Astrocyte (in vitro differentiated cells and primary cell): ENCODE measurements around the gene EPO.

Experiments used
- CTCF ChIP-seq: IDR thresholded peaks from 2 replicates; pipeline ENCODE4 v1.5.1; 2011; ENCODE audit warnings: low read depth, mild to moderate bottlenecking, inconsistent platforms, low read length, moderate library complexity; ENCODE audit not compliant: insufficient read depth
- EZH2 ChIP-seq: IDR thresholded peaks from 2 replicates; pipeline ENCODE4 v1.6.1; 2012; ENCODE audit warnings: mild to moderate bottlenecking, low read length, inconsistent platforms; ENCODE audit not compliant: insufficient read depth

GRCh38 chr7:100719523-100720278 lies 567 bp upstream of the EPO start:
- TF ChIP-seq CTCF (no peak), EZH2 (no peak)
